ENCODE data around the gene IGFL4. TPM values are rescaled to one million over a fixed set of nuclear protein-coding genes. Genes with fewer than 3 reads are reported as not detected.

IGFL4 gene
- total and polyA plus RNA-seq, 2 of the 13 experiments (the other 11 are each of a cell fraction or from before 2014, with no cell fraction given), result 1.2 to 1.4 TPM

DNA sequence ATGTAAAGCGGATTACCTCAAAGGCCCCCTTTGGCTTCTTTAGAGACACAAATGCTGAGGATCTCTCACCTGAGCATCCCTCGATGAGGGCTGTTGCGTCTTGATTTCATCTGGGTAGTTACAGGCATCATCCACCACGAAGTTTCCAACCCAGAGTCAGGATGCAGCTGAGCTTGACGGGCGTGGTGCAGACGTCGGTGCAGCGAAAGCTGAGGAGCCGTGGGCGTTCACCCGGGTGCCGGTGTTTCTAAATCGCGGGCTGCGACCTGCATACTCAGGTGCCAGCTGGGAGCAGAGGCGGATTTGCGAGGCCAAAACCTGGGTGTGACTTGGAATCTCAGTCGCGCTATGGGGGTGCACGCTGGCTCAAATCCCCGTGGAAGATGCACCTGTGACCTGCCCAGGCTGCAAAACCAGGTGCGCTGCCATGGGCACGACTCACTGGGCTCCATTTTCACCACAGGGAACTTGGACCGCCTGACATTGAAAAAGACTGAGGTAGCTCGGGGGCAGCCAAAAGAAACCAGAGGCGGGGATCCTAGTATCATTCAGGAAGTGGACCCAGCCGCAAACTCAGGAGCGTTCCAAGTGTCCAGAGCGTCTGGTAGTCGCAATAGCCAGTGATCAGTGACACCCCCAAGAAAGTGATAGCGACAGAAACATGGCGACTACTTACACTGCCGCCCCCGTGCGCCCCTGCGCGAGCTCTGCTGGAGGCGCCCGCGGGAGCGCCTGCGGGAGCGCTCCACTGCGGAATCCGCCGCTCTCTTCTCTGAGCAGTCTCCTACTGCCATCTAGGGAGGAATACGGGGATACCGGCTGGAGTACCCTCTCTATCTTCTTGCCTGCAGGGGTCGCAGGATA is 36.4 kb upstream of the IGFL4 start (continued):
- TF ChIP-seq NAIF1 (CRISPR knock-in tag; IDR thresholded peaks at IDR 0.05; ENCODE audit: borderline replicate concordance), result no peak
- TF ChIP-seq, protein P1, sequence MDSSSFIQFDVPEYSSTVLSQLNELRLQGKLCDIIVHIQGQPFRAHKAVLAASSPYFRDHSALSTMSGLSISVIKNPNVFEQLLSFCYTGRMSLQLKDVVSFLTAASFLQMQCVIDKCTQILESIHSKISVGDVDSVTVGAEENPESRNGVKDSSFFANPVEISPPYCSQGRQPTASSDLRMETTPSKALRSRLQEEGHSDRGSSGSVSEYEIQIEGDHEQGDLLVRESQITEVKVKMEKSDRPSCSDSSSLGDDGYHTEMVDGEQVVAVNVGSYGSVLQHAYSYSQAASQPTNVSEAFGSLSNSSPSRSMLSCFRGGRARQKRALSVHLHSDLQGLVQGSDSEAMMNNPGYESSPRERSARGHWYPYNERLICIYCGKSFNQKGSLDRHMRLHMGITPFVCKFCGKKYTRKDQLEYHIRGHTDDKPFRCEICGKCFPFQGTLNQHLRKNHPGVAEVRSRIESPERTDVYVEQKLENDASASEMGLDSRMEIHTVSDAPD (CRISPR knock-in tag; IDR thresholded peaks at IDR 0.05), result no peak
- peak; percentile 67 for TF ChIP-seq HOXA3 (CRISPR knock-in tag; IDR thresholded peaks at IDR 0.05)
- TF ChIP-seq CENPX (CRISPR knock-in tag; IDR thresholded peaks at IDR 0.05), result no peak
- no peak for TF ChIP-seq ZZZ3 (CRISPR knock-in tag; IDR thresholded peaks at IDR 0.05; ENCODE audit: borderline replicate concordance)
- TF ChIP-seq, protein P2, sequence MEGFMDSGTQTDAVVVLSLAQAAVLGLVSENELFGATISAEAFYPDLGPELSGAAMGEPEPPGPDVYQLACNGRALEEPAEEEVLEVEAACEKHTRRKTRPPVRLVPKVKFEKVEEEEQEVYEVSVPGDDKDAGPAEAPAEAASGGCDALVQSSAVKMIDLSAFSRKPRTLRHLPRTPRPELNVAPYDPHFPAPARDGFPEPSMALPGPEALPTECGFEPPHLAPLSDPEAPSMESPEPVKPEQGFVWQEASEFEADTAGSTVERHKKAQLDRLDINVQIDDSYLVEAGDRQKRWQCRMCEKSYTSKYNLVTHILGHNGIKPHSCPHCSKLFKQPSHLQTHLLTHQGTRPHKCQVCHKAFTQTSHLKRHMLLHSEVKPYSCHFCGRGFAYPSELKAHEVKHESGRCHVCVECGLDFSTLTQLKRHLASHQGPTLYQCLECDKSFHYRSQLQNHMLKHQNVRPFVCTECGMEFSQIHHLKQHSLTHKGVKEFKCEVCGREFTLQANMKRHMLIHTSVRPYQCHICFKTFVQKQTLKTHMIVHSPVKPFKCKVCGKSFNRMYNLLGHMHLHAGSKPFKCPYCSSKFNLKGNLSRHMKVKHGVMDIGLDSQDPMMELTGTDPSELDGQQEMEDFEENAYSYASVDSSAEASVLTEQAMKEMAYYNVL (CRISPR knock-in tag; IDR thresholded peaks at IDR 0.05; ENCODE audit: borderline replicate concordance), result no peak
- TF ChIP-seq ZFP82 (CRISPR knock-in tag; IDR thresholded peaks at IDR 0.05; ENCODE audit: borderline replicate concordance), result no peak
- TF ChIP-seq, protein P3, sequence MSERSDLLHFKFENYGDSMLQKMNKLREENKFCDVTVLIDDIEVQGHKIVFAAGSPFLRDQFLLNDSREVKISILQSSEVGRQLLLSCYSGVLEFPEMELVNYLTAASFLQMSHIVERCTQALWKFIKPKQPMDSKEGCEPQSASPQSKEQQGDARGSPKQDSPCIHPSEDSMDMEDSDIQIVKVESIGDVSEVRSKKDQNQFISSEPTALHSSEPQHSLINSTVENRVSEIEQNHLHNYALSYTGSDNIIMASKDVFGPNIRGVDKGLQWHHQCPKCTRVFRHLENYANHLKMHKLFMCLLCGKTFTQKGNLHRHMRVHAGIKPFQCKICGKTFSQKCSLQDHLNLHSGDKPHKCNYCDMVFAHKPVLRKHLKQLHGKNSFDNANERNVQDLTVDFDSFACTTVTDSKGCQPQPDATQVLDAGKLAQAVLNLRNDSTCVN (CRISPR knock-in tag; IDR thresholded peaks at IDR 0.05; ENCODE audit: borderline replicate concordance), result no peak
- TF ChIP-seq, protein P4, sequence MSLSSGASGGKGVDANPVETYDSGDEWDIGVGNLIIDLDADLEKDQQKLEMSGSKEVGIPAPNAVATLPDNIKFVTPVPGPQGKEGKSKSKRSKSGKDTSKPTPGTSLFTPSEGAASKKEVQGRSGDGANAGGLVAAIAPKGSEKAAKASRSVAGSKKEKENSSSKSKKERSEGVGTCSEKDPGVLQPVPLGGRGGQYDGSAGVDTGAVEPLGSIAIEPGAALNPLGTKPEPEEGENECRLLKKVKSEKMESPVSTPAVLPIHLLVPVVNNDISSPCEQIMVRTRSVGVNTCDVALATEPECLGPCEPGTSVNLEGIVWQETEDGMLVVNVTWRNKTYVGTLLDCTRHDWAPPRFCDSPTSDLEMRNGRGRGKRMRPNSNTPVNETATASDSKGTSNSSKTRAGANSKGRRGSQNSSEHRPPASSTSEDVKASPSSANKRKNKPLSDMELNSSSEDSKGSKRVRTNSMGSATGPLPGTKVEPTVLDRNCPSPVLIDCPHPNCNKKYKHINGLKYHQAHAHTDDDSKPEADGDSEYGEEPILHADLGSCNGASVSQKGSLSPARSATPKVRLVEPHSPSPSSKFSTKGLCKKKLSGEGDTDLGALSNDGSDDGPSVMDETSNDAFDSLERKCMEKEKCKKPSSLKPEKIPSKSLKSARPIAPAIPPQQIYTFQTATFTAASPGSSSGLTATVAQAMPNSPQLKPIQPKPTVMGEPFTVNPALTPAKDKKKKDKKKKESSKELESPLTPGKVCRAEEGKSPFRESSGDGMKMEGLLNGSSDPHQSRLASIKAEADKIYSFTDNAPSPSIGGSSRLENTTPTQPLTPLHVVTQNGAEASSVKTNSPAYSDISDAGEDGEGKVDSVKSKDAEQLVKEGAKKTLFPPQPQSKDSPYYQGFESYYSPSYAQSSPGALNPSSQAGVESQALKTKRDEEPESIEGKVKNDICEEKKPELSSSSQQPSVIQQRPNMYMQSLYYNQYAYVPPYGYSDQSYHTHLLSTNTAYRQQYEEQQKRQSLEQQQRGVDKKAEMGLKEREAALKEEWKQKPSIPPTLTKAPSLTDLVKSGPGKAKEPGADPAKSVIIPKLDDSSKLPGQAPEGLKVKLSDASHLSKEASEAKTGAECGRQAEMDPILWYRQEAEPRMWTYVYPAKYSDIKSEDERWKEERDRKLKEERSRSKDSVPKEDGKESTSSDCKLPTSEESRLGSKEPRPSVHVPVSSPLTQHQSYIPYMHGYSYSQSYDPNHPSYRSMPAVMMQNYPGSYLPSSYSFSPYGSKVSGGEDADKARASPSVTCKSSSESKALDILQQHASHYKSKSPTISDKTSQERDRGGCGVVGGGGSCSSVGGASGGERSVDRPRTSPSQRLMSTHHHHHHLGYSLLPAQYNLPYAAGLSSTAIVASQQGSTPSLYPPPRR (CRISPR knock-in tag; IDR thresholded peaks at IDR 0.05; ENCODE audit: borderline replicate concordance), result no peak
- TF ChIP-seq ZBTB1 (CRISPR knock-in tag; IDR thresholded peaks at IDR 0.05; ENCODE audit: borderline replicate concordance), result no peak
- 0 out of 2 replicates have a peak, but pooled peaks have one; percentile 22 for TF ChIP-seq BCL6 (CRISPR knock-in tag; IDR thresholded peaks at IDR 0.05)
- TF ChIP-seq, protein P5, sequence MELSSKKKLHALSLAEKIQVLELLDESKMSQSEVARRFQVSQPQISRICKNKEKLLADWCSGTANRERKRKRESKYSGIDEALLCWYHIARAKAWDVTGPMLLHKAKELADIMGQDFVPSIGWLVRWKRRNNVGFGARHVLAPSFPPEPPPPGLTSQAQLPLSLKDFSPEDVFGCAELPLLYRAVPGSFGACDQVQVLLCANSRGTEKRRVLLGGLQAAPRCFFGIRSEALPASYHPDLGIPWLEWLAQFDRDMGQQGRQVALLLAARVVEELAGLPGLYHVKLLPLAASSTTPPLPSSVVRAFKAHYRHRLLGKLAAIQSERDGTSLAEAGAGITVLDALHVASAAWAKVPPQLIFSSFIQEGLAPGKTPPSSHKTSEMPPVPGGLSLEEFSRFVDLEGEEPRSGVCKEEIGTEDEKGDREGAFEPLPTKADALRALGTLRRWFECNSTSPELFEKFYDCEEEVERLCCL (CRISPR knock-in tag; IDR thresholded peaks at IDR 0.05; ENCODE audit: borderline replicate concordance), result no peak
- no peak for TF ChIP-seq NBN (conservative IDR thresholded peaks at IDR 0.05)
- TF ChIP-seq SP2 (CRISPR knock-in tag; IDR thresholded peaks at IDR 0.05), result no peak
- TF ChIP-seq ZMYM2 (CRISPR knock-in tag; IDR thresholded peaks at IDR 0.05), result 0 out of 2 replicates have a peak, but pooled peaks have one; percentile 34
- no peak for TF ChIP-seq NCOA5 (CRISPR knock-in tag; IDR thresholded peaks at IDR 0.05)
